ENCODE data around the gene ARHGAP26. TPM values are rescaled to one million over a fixed set of nuclear protein-coding genes. Genes with fewer than 3 reads are reported as not detected.

ARHGAP26 gene
- total and polyA plus RNA-seq, 2 of the 4 experiments (the other 2 are of a cell fraction): 0.54 to 0.56 TPM

- H3K4ac ChIP-seq (ENCODE audit: low read depth, low read length): no peak overlapping the region
- no peak overlapping the region for H2BK5ac ChIP-seq (ENCODE audit: low read depth, low read length, poor library complexity, severe bottlenecking)
- H3K79me1 ChIP-seq (ENCODE audit: low read depth in 1 of 2, low read length in 2 of 2): no peaks in the 10 kb centered on the region
- dilution Hi-C loops (cut with HindIII; ENCODE audit: low sequenced_read_pairs, unreplicated experiment) (loop anchor here (25.0 kb wide), 1 partner anchor 175 kb away; no protein-coding TSS in a partner anchor), in situ Hi-C loops (cut with MboI; ENCODE audit: low sequenced_read_pairs) (no loop called here), intact Hi-C loops (cut with micrococcal nuclease) (no loop called here)
- POLR2A ChIA-PET (ENCODE audit: unreplicated experiment): no interaction called here
- no peak overlapping the region for H3K18ac ChIP-seq (ENCODE audit: low read depth, low read length)
- no peaks in the 10 kb centered on the region for H4K20me1 ChIP-seq (ENCODE audit: insufficient read depth, low read length)
- H4K8ac ChIP-seq (ENCODE audit: low read depth in 2 of 2, low read length in 2 of 2): no peak overlapping the region
- no peak overlapping the region for H4K91ac ChIP-seq (ENCODE audit: insufficient read depth, low read depth, low read length)
- H2AK5ac ChIP-seq (ENCODE audit: low read depth, low read length): no peak overlapping the region
- no peak overlapping the region for H2BK20ac ChIP-seq (ENCODE audit: low read depth, low read length)
- no peak overlapping the region for H2BK15ac ChIP-seq (ENCODE audit: low read depth, low read length)
- no peak overlapping the region for H4K5ac ChIP-seq (ENCODE audit: low read depth, low read length)
- H3K56ac ChIP-seq (ENCODE audit: extremely low read depth, insufficient read depth, low read length): no peak overlapping the region
- H3K4me1 ChIP-seq (ENCODE audit: control insufficient read depth, insufficient read depth, low read length): peaks cover 2% of the 10 kb centered on the region; the same call in 1 of the 2 replicates
- no peak overlapping the region for H3K4me3 ChIP-seq (ENCODE audit: insufficient read depth, low read depth, low read length)
- no peak overlapping the region for H2BK120ac ChIP-seq (ENCODE audit: low read depth, low read length)
- no TSS peak for BruUV-seq (replicated peaks)
- H3K9me1 ChIP-seq (ENCODE audit: insufficient read depth, low read length): no peaks in the 10 kb centered on the region; the same call in 1 of the 2 replicates
- no peaks in the 10 kb centered on the region for H3K9me3 ChIP-seq (ENCODE audit: control insufficient read depth, insufficient read depth, low read length)
- no peak overlapping the region for H3K4me2 ChIP-seq (ENCODE audit: low read depth, low read length)
- CTCF ChIA-PET: interaction anchor here (3.1 kb wide), 1 partner anchor 174 kb away, joined by 26 read pairs; no protein-coding TSS in a partner anchor
- H3K14ac ChIP-seq (replicated peaks; ENCODE audit: low read depth, low read length): no peak overlapping the region
- no peaks in the 10 kb centered on the region for H3K36me3 ChIP-seq (ENCODE audit: control insufficient read depth, insufficient read depth, low read length)
- no peak for TF ChIP-seq MAZ (IDR thresholded peaks at IDR 0.05; ENCODE audit: borderline replicate concordance, low read depth, low read length)
- TF ChIP-seq, protein P1, sequence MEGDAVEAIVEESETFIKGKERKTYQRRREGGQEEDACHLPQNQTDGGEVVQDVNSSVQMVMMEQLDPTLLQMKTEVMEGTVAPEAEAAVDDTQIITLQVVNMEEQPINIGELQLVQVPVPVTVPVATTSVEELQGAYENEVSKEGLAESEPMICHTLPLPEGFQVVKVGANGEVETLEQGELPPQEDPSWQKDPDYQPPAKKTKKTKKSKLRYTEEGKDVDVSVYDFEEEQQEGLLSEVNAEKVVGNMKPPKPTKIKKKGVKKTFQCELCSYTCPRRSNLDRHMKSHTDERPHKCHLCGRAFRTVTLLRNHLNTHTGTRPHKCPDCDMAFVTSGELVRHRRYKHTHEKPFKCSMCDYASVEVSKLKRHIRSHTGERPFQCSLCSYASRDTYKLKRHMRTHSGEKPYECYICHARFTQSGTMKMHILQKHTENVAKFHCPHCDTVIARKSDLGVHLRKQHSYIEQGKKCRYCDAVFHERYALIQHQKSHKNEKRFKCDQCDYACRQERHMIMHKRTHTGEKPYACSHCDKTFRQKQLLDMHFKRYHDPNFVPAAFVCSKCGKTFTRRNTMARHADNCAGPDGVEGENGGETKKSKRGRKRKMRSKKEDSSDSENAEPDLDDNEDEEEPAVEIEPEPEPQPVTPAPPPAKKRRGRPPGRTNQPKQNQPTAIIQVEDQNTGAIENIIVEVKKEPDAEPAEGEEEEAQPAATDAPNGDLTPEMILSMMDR (conservative IDR thresholded peaks at IDR 0.05; ENCODE audit: low read depth, low read length): no peak
- no peak for TF ChIP-seq POLR2A (IDR thresholded peaks at IDR 0.05; ENCODE audit: low read depth, low read length)
- TF ChIP-seq FOS (IDR thresholded peaks at IDR 0.05; ENCODE audit: low read depth, low read length): no peak
- TF ChIP-seq RFX5 (IDR thresholded peaks at IDR 0.05; ENCODE audit: low read depth, low read length): no peak
- no peak for TF ChIP-seq MAFK (IDR thresholded peaks at IDR 0.05; ENCODE audit: low read depth, low read length)
- TF ChIP-seq SMC3 (IDR thresholded peaks at IDR 0.05; ENCODE audit: low read depth, low read length): no peak
- TF ChIP-seq CHD1 (IDR thresholded peaks at IDR 0.05; ENCODE audit: low read depth, low read length): no peak
- TF ChIP-seq BHLHE40 (IDR thresholded peaks at IDR 0.05; ENCODE audit: low read depth, low read length): no peak
- no peak for TF ChIP-seq USF2 (IDR thresholded peaks at IDR 0.05; ENCODE audit: low read depth, low read length)
- no peak for TF ChIP-seq RAD21 (IDR thresholded peaks at IDR 0.05; ENCODE audit: low read length)
- TF ChIP-seq CEBPB (IDR thresholded peaks at IDR 0.05; ENCODE audit: low read depth, low read length): no peak
- TF ChIP-seq RCOR1 (IDR thresholded peaks at IDR 0.05; ENCODE audit: insufficient replicate concordance, low read length): no peak
- no peak for TF ChIP-seq NFE2L2 (IDR thresholded peaks at IDR 0.05; ENCODE audit: low read depth, low read length)
- H2AFZ ChIP-seq (replicated peaks; ENCODE audit: low read length, poor library complexity): no peak overlapping the region
- WGBS, 2 experiments (ENCODE audit: extremely low coverage in 2 of 2, insufficient read length in 1 of 2): no CpG with 5 or more reads among the region's 2 CpGs
- ATAC-seq (ENCODE audit: low read depth) (no peak), DNase-seq (no peak)
- no peak overlapping the region for H2AK9ac ChIP-seq (replicated peaks; ENCODE audit: low read depth, low read length, poor library complexity)
- no peak overlapping the region for H3K27ac ChIP-seq (ENCODE audit: insufficient read depth, low read length)
- H3K9ac ChIP-seq (ENCODE audit: low read depth, low read length): no peak overlapping the region
- H3K23ac ChIP-seq (ENCODE audit: low read depth, low read length): no peak overlapping the region
- no peaks in the 10 kb centered on the region for H3K27me3 ChIP-seq (ENCODE audit: control insufficient read depth, insufficient read depth, low read length)
These were observed 116.8 kb downstream of the ARHGAP26 start for GRCh38 chr5:142886956-142887355.
